ENCODE data around the gene DCP2.

DNA sequence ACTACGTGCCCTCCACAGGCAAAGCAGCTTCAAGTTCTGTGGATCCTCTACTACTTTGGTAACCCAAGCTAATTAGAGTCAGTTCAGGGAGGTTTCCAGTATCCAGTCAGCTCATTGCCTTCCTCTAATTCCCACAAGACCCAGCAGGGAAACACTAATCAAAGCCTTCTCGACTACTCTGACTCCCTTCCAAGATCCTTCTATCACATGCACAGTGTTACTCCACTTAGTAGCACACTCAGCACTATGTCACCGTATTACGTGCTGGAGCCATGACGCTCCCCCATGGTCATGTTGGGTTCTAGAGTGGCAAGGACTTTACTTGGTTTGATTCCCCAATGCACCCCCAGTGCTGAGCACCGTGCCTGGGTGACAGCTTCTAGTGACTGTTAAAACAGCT, 53.0 kb downstream of the DCP2 start:
- TF ChIP-seq, protein P1, sequence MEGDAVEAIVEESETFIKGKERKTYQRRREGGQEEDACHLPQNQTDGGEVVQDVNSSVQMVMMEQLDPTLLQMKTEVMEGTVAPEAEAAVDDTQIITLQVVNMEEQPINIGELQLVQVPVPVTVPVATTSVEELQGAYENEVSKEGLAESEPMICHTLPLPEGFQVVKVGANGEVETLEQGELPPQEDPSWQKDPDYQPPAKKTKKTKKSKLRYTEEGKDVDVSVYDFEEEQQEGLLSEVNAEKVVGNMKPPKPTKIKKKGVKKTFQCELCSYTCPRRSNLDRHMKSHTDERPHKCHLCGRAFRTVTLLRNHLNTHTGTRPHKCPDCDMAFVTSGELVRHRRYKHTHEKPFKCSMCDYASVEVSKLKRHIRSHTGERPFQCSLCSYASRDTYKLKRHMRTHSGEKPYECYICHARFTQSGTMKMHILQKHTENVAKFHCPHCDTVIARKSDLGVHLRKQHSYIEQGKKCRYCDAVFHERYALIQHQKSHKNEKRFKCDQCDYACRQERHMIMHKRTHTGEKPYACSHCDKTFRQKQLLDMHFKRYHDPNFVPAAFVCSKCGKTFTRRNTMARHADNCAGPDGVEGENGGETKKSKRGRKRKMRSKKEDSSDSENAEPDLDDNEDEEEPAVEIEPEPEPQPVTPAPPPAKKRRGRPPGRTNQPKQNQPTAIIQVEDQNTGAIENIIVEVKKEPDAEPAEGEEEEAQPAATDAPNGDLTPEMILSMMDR (IDR thresholded peaks at IDR 0.05) = no peak
- no peak for TF ChIP-seq CBFB (CRISPR knock-in tag; IDR thresholded peaks at IDR 0.05; ENCODE audit: low read depth)
- no peak for TF ChIP-seq NFYB (CRISPR knock-in tag; conservative IDR thresholded peaks at IDR 0.05; ENCODE audit: low read depth)
- TF ChIP-seq, protein P2, sequence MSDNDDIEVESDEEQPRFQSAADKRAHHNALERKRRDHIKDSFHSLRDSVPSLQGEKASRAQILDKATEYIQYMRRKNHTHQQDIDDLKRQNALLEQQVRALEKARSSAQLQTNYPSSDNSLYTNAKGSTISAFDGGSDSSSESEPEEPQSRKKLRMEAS (CRISPR knock-in tag; IDR thresholded peaks at IDR 0.05) = no peak
- TF ChIP-seq, protein P3, sequence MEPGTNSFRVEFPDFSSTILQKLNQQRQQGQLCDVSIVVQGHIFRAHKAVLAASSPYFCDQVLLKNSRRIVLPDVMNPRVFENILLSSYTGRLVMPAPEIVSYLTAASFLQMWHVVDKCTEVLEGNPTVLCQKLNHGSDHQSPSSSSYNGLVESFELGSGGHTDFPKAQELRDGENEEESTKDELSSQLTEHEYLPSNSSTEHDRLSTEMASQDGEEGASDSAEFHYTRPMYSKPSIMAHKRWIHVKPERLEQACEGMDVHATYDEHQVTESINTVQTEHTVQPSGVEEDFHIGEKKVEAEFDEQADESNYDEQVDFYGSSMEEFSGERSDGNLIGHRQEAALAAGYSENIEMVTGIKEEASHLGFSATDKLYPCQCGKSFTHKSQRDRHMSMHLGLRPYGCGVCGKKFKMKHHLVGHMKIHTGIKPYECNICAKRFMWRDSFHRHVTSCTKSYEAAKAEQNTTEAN (CRISPR knock-in tag; IDR thresholded peaks at IDR 0.05) = no peak
- TF ChIP-seq SP1 (CRISPR knock-in tag; conservative IDR thresholded peaks at IDR 0.05) = no peak
- TF ChIP-seq, protein P4, sequence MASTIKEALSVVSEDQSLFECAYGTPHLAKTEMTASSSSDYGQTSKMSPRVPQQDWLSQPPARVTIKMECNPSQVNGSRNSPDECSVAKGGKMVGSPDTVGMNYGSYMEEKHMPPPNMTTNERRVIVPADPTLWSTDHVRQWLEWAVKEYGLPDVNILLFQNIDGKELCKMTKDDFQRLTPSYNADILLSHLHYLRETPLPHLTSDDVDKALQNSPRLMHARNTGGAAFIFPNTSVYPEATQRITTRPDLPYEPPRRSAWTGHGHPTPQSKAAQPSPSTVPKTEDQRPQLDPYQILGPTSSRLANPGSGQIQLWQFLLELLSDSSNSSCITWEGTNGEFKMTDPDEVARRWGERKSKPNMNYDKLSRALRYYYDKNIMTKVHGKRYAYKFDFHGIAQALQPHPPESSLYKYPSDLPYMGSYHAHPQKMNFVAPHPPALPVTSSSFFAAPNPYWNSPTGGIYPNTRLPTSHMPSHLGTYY (CRISPR knock-in tag; IDR thresholded peaks at IDR 0.05) = no peak

All from WTC11 (cell line).